ENCODE results near the gene ELAPOR2. TPM values are rescaled to one million over a fixed set of nuclear protein-coding genes. Genes with fewer than 3 reads are reported as not detected.

The ELAPOR2 gene
- total and polyA plus RNA-seq, 9 of the 15 experiments (the other 6 are each of a cell fraction or from before 2014, with no cell fraction given) = 9.2 to 72.0 (median 35.0) TPM

DNA sequence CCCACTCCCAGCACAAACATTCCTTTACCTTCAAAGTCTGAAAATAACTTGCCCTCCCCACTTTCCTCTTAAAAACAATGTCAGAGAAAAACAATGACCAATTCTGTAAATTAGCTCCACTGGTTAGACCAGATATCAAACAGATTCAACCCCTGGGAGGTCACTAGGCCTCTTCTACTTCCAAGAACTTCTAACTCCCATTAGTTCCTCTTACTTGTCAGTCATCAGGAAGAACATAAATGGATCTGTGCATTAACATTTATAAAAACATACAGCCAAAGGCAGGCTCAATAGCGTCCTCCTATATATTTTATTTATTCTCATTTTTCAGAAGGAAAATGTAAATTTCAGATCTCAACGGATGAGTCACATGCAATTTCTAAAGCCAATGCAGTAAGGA lies 2.2 kb downstream of the ELAPOR2 start (continued):
- TF ChIP-seq, protein P1, sequence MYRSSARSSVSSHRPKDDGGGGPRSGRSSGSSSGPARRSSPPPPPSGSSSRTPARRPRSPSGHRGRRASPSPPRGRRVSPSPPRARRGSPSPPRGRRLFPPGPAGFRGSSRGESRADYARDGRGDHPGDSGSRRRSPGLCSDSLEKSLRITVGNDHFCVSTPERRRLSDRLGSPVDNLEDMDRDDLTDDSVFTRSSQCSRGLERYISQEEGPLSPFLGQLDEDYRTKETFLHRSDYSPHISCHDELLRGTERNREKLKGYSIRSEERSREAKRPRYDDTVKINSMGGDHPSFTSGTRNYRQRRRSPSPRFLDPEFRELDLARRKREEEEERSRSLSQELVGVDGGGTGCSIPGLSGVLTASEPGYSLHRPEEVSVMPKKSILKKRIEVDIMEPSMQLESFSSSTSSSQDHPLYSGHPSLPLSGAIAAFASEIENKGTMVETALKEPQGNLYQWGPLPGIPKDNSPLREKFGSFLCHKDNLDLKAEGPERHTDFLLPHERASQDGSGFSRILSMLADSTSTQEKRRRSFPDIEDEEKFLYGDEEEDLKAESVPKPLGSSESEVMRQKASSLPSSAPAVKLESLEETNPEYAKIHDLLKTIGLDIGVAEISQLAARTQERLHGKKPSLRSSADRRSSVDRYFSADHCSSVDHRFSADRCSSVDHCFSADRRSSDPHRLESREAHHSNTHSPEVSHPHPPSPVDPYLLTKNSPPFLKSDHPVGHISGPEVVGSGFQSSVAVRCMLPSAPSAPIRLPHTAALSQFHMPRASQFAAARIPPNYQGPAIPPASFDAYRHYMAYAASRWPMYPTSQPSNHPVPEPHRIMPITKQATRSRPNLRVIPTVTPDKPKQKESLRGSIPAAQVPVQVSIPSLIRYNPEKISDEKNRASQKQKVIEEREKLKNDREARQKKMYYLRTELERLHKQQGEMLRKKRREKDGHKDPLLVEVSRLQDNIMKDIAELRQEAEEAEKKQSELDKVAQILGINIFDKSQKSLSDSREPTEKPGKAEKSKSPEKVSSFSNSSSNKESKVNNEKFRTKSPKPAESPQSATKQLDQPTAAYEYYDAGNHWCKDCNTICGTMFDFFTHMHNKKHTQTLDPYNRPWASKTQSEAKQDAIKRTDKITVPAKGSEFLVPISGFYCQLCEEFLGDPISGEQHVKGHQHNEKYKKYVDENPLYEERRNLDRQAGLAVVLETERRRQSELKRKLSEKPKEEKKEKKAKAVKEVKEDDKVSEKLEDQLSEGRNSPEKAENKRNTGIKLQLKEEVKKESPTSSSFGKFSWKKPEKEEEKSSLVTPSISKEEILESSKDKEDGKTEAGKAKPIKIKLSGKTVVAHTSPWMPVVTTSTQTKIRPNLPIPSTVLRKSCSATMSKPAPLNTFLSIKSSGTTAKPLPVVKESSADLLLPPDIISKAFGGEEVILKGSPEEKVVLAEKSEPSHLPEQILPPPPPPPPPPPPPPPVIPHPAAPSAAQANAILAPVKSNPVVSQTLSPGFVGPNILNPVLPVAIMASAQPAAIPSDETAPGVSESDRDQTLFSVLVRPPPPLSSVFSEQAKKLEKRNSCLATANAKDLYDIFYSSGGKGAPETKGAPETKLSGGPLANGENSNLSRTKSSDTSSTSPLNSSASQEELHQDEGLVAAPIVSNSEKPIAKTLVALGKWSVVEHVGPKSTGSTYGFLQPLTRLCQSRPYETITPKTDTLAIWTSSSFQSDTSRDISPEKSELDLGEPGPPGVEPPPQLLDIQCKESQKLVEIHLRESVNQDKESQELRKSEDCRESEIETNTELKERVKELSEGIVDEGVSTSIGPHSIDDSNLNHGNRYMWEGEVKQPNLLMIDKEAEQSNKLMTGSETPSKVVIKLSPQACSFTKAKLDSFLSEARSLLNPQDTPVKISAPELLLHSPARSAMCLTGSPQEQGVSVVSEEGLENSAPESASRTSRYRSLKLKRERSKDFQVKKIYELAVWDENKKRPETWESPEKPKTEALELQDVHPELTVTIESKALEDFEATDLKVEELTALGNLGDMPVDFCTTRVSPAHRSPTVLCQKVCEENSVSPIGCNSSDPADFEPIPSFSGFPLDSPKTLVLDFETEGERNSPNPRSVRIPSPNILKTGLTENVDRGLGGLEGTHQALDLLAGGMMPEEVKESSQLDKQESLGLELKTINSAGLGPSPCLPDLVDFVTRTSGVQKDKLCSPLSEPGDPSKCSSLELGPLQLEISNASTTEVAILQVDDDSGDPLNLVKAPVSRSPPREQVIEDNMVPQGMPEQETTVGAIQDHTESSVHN (IDR thresholded peaks at IDR 0.05; ENCODE audit: borderline replicate concordance in 1 of 2, low read depth in 1 of 2) = no peak
- TF ChIP-seq HEY1 (CRISPR knock-in tag; IDR thresholded peaks at IDR 0.05; ENCODE audit: borderline replicate concordance) (no peak), CHCHD3 (CRISPR knock-in tag; IDR thresholded peaks at IDR 0.05) (no peak), ZBTB1 (CRISPR knock-in tag; IDR thresholded peaks at IDR 0.05; ENCODE audit: borderline replicate concordance, low read depth) (no peak), ZNF165 (CRISPR knock-in tag; IDR thresholded peaks at IDR 0.05; ENCODE audit: borderline replicate concordance) (no peak), RFX1 (IDR thresholded peaks at IDR 0.05) (no peak), ZNF146 (CRISPR knock-in tag; IDR thresholded peaks at IDR 0.05; ENCODE audit: unreplicated experiment) (no peak), RBM25 (IDR thresholded peaks at IDR 0.05; ENCODE audit: low read depth, low read length, severe bottlenecking) (no peak), NR2C2 (CRISPR knock-in tag; IDR thresholded peaks at IDR 0.05) (no peak), NR2C2 (tag; IDR thresholded peaks at IDR 0.05) (peak; percentile 40; the same call in 1 of the 2 replicates), CCNT2 (IDR thresholded peaks at IDR 0.05; ENCODE audit: borderline replicate concordance, extremely low read depth, insufficient read length, low read depth, low read length) (no peak), FOXA1 (IDR thresholded peaks at IDR 0.05; ENCODE audit: borderline replicate concordance) (no peak), CREB1 (IDR thresholded peaks at IDR 0.05) (no peak), CREB1 (CRISPR knock-in tag; IDR thresholded peaks at IDR 0.05) (no peak), SMAD3 (CRISPR knock-in tag; conservative IDR thresholded peaks at IDR 0.05) (no peak), BCOR (IDR thresholded peaks at IDR 0.05) (no peak)
- TF ChIP-seq, protein P2, sequence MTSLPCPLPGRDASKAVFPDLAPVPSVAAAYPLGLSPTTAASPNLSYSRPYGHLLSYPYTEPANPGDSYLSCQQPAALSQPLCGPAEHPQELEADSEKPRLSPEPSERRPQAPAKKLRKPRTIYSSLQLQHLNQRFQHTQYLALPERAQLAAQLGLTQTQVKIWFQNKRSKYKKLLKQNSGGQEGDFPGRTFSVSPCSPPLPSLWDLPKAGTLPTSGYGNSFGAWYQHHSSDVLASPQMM (CRISPR knock-in tag; IDR thresholded peaks at IDR 0.05) = no peak

Measured in K562 (cell line).